Islet of Langerhans (tissue), 1 donor: ENCODE results near the gene SYNJ1.
"Not testable (repeated sequence)": the region's sequence is repeated elsewhere in the genome, so short reads cannot be mapped to it uniquely, and the experiment has no call there.

ENCODE experiments used
- FAIRE-seq: peaks from one replicate; lab custom pipeline; 2011; peaks lifted over from hg19 to GRCh38; lab: Jason Lieb, UNC

SYNJ1 gene, protein sequence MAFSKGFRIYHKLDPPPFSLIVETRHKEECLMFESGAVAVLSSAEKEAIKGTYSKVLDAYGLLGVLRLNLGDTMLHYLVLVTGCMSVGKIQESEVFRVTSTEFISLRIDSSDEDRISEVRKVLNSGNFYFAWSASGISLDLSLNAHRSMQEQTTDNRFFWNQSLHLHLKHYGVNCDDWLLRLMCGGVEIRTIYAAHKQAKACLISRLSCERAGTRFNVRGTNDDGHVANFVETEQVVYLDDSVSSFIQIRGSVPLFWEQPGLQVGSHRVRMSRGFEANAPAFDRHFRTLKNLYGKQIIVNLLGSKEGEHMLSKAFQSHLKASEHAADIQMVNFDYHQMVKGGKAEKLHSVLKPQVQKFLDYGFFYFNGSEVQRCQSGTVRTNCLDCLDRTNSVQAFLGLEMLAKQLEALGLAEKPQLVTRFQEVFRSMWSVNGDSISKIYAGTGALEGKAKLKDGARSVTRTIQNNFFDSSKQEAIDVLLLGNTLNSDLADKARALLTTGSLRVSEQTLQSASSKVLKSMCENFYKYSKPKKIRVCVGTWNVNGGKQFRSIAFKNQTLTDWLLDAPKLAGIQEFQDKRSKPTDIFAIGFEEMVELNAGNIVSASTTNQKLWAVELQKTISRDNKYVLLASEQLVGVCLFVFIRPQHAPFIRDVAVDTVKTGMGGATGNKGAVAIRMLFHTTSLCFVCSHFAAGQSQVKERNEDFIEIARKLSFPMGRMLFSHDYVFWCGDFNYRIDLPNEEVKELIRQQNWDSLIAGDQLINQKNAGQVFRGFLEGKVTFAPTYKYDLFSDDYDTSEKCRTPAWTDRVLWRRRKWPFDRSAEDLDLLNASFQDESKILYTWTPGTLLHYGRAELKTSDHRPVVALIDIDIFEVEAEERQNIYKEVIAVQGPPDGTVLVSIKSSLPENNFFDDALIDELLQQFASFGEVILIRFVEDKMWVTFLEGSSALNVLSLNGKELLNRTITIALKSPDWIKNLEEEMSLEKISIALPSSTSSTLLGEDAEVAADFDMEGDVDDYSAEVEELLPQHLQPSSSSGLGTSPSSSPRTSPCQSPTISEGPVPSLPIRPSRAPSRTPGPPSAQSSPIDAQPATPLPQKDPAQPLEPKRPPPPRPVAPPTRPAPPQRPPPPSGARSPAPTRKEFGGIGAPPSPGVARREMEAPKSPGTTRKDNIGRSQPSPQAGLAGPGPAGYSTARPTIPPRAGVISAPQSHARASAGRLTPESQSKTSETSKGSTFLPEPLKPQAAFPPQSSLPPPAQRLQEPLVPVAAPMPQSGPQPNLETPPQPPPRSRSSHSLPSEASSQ (N-terminal part only)

DNA sequence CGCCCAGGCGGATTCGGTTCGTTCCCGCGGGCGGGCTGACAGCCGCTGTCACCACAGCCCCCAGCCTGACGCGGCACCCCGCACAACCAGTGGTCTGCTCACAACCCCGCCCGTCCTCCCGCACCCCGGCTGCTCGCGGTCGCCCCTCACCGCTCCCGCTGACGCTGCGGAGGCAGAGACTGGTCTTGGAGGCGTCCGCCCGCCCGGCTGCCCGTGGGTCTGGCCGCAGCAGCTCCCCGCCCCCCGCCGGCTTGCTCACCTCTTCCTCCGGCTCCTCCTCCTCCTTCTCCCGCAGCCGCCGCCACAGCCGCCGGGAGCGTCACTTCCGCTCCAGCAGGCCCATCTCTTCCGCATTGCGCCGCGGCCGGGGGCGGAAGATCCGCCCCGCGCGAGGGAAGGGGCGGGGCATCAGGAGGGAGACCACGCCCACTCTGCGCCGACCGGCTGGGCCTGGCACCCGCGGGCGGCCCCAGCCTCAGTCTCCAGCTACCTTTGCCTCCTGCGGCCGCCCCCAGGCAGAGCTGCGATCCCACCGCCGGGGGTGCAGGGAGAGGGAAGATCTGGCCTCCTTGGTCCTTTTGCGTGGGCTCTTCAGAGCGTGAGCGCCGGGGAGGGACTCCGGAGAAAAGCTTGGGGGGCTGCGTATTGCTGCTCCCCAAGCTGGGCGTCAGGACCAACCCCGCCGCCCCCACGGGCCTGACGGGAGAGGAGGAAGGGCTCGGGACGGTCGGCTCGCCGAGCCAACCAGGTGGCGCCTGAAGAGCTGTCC, at the start of gene SYNJ1:
Gene SYNJ1, minus strand, starts transcription at position 327 of the 769 bp plus-strand sequence. CDS start 1,118 bp downstream, outside the sequence.
- FAIRE-seq, result no peak

DNA sequence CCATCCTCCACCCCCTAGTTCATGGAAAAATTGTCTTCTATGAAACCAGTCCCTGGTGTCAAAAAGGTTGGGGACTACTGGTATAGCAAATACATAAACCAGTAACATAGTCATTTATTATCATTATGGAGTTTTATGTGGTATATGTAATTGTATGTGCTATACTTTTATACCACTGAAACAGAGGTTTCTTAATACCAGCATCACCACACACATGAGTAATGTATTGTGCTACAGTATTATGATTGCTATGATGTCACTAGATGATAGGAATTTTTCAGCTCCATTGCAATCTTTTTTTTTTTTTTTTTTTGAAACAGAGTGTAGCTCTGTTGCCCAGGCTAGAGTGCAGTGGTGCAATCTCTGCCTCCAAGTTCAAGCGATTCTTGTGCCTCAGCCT, 49.5 kb upstream of the SYNJ1 start:
- FAIRE-seq, result no peak

DNA sequence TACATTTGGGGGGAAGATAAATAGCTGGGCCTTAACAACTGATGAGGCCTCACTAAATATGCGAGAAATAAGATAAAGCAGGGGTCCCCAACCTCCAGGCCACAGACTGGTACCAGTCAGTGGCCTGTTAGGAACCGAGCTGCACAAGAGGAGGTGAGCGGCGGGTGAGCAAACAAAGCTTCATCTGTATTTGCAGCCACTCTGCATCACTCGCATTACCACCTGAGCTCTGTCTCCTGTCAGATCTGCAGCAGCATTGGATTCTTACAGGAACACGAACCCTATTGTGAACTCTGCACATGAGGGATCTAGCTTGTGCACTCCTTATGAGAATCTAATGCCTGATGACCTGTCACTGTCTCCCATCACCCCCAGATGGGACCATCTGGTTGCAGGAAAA, 48.9 kb upstream of the SYNJ1 start:
- no peak for FAIRE-seq

- not testable (repeated sequence) for FAIRE-seq
Observed at GRCh38 chr21:32773048-32773344, 45.2 kb upstream of the SYNJ1 start.

- no peak for FAIRE-seq
Observed at GRCh38 chr21:32772281-32773047, 44.7 kb upstream of the SYNJ1 start.

DNA sequence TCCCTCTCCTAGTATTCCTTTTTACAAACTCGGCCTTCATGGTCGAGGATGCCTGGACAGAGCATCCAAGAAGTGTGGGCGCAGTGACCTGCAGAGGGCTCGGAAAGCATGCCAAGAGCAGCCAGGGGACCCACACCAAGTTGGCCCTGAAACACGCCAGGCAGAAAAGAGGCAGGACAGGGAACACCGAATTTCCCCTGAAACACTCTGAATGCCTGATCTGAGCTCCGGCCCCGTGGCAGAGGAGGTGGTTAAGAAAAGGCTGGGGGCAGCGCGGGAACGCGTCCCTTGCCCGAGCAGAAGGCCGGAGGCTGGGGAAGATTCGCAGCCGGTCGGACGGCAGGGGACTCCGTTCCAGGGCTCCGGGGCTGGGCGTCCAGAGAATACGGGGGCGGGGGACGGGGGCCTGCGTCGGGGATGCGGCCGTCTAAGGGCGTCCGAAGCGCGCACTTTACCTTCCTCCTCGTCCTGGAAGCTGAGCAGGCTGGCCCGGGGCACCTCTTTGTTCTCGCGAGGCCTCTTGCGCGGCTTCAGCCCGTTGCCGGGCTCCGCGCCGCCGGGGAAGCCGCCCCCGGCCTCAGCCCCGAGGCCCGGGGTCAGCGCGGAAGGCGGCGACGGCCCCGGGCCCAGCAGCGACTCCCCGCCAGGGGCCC, 43.2 kb upstream of the SYNJ1 start:
- no peak for FAIRE-seq

DNA sequence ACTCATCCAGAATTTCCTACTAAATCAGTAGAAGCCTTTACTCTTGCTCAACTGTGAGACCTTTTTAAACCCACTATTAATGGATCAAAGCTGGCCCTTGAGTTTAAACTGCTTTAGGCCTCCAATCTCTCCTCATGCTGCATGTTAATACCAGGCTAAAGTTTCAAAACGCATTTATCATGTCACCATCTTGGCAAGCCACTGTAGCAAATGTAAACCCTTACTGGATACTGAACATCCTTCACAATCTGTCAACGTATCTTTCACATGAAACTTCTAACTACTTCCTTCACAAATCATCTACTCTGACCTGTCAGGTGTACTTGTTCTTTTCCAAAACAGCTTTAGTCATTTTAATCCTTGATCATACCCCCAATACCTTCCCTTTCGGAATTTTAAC, 40.7 kb upstream of the SYNJ1 start:
- FAIRE-seq, result no peak

DNA sequence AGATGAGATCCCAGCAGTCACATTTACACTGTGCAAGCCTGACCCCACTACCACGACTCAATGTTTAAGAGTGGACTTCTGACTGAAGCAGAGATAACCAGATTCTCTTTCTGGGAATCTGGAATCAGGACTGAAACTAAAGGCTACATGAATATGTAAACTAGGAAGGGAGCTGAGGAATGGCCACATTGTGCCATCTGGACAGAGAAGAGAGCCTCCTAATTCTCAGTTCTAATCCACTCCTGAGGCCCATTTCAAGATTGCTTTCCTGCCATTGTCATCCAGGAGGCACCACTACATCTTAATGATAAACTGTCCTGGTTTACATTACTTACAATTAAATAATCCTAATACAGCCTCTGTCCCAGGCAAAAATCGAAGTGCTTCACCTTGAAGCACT, 37.2 kb upstream of the SYNJ1 start:
- no peak for FAIRE-seq

DNA sequence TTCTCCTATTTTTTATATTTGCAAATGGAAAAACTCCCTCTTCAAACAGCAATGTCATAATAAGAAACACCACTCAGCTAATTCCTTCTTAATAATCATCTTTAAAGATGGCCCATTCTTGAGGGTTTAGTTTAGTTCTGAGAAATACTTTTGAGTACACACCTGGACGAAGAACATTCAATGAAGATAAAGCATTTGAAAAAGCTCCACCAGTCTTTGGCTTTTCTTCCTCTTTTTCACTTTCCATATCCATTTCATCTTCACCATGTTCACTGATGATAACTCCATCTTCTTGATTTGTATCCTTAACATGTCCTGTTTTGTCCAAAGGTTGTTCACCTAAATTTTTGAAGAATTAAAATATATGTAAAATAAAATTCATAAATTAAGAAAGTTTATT, 36.4 kb upstream of the SYNJ1 start:
- no peak for FAIRE-seq

- no peak for FAIRE-seq
Observed at GRCh38 chr21:32757804-32758203, 30.0 kb upstream of the SYNJ1 start.

DNA sequence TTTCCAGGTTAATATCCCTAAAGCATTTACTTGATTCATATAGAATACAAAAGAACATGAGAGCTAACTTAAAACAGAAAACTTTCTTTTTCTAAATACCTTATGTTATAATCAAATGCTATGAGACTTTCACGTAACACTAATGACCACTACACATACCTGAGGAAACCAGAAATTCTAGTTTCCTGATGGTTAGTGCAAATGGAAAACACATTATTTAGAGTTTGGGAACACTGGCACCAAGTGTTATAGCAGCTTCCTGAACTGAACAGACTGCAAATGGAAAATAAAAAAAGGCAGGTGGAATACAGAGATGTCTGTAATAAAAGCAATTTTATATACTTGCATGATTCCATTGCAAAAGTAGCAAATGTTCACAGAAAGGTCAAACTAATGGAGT, 28.3 kb upstream of the SYNJ1 start:
- FAIRE-seq, result no peak

DNA sequence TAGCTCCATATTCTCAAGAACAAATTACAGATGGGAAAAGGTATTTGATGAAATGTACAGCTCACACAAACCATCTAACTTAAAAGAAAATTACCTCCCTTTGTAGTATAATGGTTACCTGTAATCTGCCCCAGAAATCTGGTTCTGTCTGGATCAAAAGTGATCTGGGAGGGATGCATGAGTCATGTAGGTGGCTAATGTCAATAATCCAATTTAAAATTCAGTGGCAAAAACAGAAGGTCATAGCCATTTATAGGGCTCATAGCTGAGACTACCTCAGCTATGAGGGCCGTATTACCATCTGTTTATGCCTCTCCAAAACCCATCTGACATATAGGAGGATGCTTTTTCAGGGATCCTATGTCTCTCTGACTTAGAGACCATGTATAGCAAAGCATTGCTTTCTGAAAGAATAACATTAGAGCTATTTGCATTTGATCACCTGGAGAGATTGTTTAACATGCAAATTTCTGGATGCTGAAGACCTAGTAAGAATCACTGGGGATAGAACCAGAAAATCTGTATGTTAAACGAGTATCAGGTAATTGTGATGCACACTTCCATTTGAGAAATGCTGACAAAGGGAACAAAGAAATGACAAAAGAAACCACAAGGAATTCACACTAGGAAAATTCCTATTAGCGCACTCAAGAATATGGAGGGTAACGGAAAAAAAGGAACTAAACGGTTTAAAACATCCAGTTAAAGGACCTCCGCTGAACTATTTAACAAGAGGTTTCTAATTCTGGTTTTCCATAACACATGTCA, 26.2 kb upstream of the SYNJ1 start:
- FAIRE-seq, result peak; percentile 27

- FAIRE-seq, result no peak
Observed at GRCh38 chr21:32750405-32750804, 22.6 kb upstream of the SYNJ1 start.

GRCh38 chr21:32749662-32750061, 21.8 kb upstream of the SYNJ1 start:
- FAIRE-seq, result no peak

DNA sequence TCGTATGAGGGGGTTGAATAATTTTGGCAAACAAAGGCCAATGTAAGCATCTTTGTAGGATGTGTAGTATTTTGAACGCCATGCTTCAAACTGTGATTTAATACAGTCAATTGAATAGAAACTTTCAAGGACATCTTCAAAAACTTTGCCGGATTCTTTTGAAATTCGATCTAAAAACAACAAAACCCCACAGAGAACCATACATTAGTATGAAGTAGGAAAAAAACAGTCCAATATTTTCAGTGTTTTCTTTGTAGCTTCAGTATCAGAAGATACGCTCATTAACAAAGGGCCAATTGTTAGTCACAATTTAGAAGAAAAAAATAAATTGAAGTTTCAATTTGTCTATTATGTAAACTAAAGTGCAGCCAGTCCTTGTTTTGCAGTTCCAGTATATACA, 20.7 kb upstream of the SYNJ1 start:
- FAIRE-seq, result no peak

- FAIRE-seq, result no peak
Observed at GRCh38 chr21:32747396-32747795, 19.6 kb upstream of the SYNJ1 start.

DNA sequence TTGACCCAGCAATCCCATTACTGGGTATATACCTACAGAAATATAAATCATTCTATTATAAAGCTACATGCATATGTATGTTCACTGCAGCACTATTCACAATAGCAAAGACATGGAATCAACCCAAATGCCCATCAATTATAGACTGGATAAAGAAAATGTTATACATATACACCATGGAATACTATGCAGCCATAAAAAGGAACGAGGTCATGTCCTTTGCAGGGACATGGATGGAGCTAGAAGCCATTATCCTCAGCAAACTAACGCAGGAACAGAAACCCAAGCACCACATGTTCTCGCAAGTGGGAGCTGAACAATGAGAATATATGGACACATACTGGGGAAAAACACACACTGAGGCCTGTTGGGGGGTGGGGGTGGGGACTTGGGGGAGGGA, 18.9 kb upstream of the SYNJ1 start:
- FAIRE-seq, result not testable (repeated sequence)

- no peak for FAIRE-seq
Observed at GRCh38 chr21:32742396-32742795, 14.6 kb upstream of the SYNJ1 start.

- no peak for FAIRE-seq
Observed at GRCh38 chr21:32741336-32741735, 13.5 kb upstream of the SYNJ1 start.

DNA sequence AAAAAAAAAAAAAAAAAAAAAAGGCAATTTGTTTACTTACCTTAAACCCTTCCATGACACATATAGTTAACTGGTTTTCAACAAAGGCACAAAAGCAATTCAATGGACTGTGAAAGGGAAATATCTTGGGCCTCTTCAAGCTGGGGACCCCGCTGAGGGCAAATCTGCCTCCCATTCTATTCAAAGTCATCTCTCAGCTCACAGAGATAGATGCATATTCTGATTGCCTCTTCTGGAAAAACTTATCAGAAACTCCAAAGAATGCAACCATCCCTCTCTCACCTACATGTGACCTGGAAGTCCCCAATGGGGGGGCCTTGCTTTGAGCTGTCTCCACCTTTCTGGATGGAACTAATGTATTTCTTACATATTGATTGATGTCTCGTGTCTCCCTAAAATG, 12.1 kb upstream of the SYNJ1 start:
- FAIRE-seq, result no peak
